Right ventricle myocardium superior (tissue), 1 donor: ENCODE data around the gene BRSK2. TPM values are rescaled to one million over a fixed set of nuclear protein-coding genes. Genes with fewer than 3 reads are reported as not detected.
A peak's percentile ranks its signal among the peaks of the same experiment; 100 is the strongest.

ENCODE experiments used
- ATAC-seq: fragments of 200-7000 bp; cut with Tn5 transposase; one replicate; pipeline ENCODE4 v1.9.1; 2020; ENCODE audit warnings: mild to moderate bottlenecking; ENCODE audit not compliant: poor library complexity
- DNase-seq: peaks from one replicate; pipeline ENCODE4 v3.0.0-alpha.2; 2020
- intact Hi-C: fragments of 100-400 bp; cut with DNase I; formaldehyde crosslinking; loops from one replicate; pipeline ENCODE4 v1.11.2; 2022
- total RNA-seq: library from RNA; stranded (reverse); fragmentation: NEBNext Ultra II Directional; extraction: Animal tissue kit (Norgen Biotek cat#: 25700); gene quantifications from one replicate; pipeline ENCODE4 v1.2.1, GENCODE V29; 2021
- donor health status: DM: no; HTN: yes; CAD: no; lungs with severe emphysema.

Gene BRSK2
- total RNA-seq, 1 donor from 2014 or later: 0.67 TPM

- intact Hi-C loops: no loop called here
- DNase-seq (peak; percentile 22), ATAC-seq (no peak)
Measured at GRCh38 chr11:1371836-1372465, 17.8 kb upstream of the BRSK2 start.

GRCh38 chr11:1372660-1373059 lies 17.1 kb upstream of the BRSK2 start:
- peak; percentile 24 for DNase-seq
- ATAC-seq: no peak
- intact Hi-C loops: no loop called here

- intact Hi-C loops: no loop called here
- ATAC-seq: no peak
- DNase-seq: peak; percentile 13
Measured at GRCh38 chr11:1373536-1374214, 16.1 kb upstream of the BRSK2 start.

- ATAC-seq (no peak), DNase-seq (no peak)
- intact Hi-C loops: no loop called here
Measured at GRCh38 chr11:1375161-1375954, 14.4 kb upstream of the BRSK2 start.

- intact Hi-C loops: no loop called here
- ATAC-seq: no peak
- DNase-seq: peak; percentile 11
Measured at GRCh38 chr11:1375955-1376258, 13.8 kb upstream of the BRSK2 start.

GRCh38 chr11:1377231-1377780 lies 12.4 kb upstream of the BRSK2 start:
- intact Hi-C loops: no loop called here
- DNase-seq: no peak
- no peak for ATAC-seq

- intact Hi-C loops: no loop called here
- ATAC-seq: no peak
- peak; percentile 20 for DNase-seq
Measured at GRCh38 chr11:1381793-1382425, 7.8 kb upstream of the BRSK2 start.

GRCh38 chr11:1382429-1382828 lies 7.3 kb upstream of the BRSK2 start:
- ATAC-seq (no peak), DNase-seq (peak; percentile 37)
- intact Hi-C loops: no loop called here

- ATAC-seq (peak; percentile 93), DNase-seq (peak; percentile 85)
- intact Hi-C loops: no loop called here
Measured at GRCh38 chr11:1382831-1383607, 6.7 kb upstream of the BRSK2 start.

- intact Hi-C loops: no loop called here
- peak; percentile 19 for DNase-seq
- no peak for ATAC-seq
Measured at GRCh38 chr11:1384199-1384970, 5.3 kb upstream of the BRSK2 start.

- ATAC-seq: no peak
- DNase-seq: peak; percentile 23
- intact Hi-C loops: no loop called here
Measured at GRCh38 chr11:1387521-1387920, 2.2 kb upstream of the BRSK2 start.

GRCh38 chr11:1387961-1388762 lies 1.6 kb upstream of the BRSK2 start:
- peak; percentile 35 for DNase-seq
- ATAC-seq: no peak
- intact Hi-C loops: no loop called here

GRCh38 chr11:1388763-1389102 lies 1.0 kb upstream of the BRSK2 start:
- DNase-seq (peak; percentile 43), ATAC-seq (no peak)
- intact Hi-C loops: no loop called here

- ATAC-seq (peak; percentile 100), DNase-seq (peak; percentile 98)
- intact Hi-C loops: no loop called here
Measured at GRCh38 chr11:1389103-1389931, 417 bp upstream of the BRSK2 start.

GRCh38 chr11:1390569-1391164 lies 933 bp downstream of the BRSK2 start:
- intact Hi-C loops: no loop called here
- DNase-seq (peak; percentile 63), ATAC-seq (no peak)
